Inflammatory macrophage treated with lipopolysaccharide for 4 hours (primary cell): ENCODE measurements around the gene ZNF107.
"Not testable (repeated sequence)": the region's sequence is repeated elsewhere in the genome, so short reads cannot be mapped to it uniquely, and the experiment has no call there.

Experiments
- DNase-seq: peaks from one replicate; pipeline ENCODE4 v3.0.0-alpha.2; 2020

Gene ZNF107

GRCh38 chr7:64651203-64651602 lies 14.7 kb upstream of the ZNF107 start:
- DNase-seq: no peak

- no peak for DNase-seq
Observed at GRCh38 chr7:64651632-64652165, 14.2 kb upstream of the ZNF107 start.

GRCh38 chr7:64653721-64654401 lies 12.1 kb upstream of the ZNF107 start:
- DNase-seq: no peak

GRCh38 chr7:64654796-64655548 lies 11.0 kb upstream of the ZNF107 start:
- DNase-seq: no peak

- no peak for DNase-seq
Observed at GRCh38 chr7:64655811-64656210, 10.1 kb upstream of the ZNF107 start.

GRCh38 chr7:64656489-64656888 lies 9.4 kb upstream of the ZNF107 start:
- DNase-seq: no peak

GRCh38 chr7:64662091-64662490 lies 3.8 kb upstream of the ZNF107 start:
- not testable (repeated sequence) for DNase-seq

- DNase-seq: no peak
Observed at GRCh38 chr7:64666663-64667050, 724 bp downstream of the ZNF107 start.

- DNase-seq: no peak
Observed at GRCh38 chr7:64667311-64667710, 1.4 kb downstream of the ZNF107 start.

GRCh38 chr7:64672414-64672813 lies 6.5 kb downstream of the ZNF107 start:
- DNase-seq: no peak

DNA sequence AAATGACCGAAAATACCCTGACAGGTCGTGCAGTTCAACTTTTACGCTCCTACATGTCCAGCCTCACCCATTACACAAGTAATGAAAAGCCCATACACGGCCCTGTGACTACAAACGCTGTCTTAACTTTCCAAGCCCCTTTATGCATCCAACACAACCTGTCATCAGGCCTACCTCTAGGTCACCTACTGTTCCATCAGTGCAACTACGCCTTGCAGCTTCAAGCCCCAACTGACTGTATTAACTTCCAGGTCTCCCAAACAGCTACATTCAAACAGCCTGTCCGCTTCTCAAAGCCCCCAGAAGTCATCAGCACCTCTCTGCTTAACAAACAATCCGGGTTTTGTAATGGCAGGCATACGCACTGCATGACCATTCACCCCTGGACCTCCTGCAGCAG lies 19.2 kb downstream of the ZNF107 start:
- DNase-seq: no peak

DNA sequence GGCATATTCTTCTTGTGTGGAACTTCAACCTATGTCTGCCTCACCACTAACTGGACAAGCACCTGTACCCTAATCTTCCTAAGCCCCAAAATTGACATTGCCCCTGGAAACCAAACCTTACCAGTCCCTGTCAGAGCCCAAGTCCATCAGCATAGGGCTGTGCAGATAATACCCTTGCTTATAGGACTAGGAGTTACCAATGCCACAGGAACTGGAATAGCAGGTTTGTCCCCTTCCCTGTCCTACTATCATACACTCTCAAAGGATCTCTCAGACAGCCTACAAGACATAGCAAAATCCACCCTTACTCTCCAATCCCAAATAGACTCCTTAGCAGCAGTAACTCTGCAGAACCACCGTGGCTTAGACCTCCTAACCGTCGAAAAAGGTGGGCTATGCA lies 19.8 kb downstream of the ZNF107 start:
- DNase-seq: no peak

GRCh38 chr7:64686493-64687184 lies 20.7 kb downstream of the ZNF107 start:
- peak; percentile 9 for DNase-seq

DNA sequence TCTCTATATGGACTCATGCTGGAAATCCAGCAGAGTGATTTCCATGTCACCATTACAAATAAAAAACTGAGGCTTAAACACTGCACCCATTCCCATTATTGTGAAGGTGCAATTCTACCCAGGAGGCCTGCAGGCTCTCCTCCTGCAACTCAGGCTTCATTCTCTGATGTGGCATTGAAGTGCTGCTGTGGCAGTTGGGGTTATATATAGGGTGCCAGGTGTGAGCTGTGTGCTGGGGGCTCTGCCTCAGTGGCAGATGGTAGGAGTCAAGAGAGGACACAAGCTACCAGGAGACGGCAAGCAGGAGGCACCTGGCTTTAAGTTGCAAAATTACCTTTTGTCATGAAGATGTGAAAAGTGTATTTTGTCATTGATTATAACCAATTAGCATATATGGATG lies 21.3 kb downstream of the ZNF107 start:
- no peak for DNase-seq

GRCh38 chr7:64688988-64689387 lies 23.1 kb downstream of the ZNF107 start:
- DNase-seq: no peak

DNA sequence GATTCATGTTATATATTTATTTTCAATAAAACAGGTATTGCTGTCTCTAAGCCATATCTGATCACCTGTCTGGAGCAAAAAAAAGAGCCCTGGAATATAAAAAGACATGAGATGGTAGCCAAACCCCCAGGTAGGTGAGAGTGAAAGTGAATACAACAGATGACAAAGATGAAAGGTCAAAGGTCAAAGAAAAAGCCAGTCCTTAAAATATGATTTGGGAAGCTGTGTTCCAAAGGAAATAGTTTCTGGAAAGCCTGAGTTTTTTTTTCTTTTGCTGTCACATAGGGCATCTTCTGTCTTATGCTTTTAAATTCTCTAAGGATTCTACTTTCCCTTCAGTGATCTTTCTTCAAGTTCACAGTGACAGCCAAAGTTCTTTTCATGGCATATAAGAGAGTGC lies 25.9 kb downstream of the ZNF107 start:
- no peak for DNase-seq

- DNase-seq: not testable (repeated sequence)
Observed at GRCh38 chr7:64697863-64698262, 31.9 kb downstream of the ZNF107 start.

DNA sequence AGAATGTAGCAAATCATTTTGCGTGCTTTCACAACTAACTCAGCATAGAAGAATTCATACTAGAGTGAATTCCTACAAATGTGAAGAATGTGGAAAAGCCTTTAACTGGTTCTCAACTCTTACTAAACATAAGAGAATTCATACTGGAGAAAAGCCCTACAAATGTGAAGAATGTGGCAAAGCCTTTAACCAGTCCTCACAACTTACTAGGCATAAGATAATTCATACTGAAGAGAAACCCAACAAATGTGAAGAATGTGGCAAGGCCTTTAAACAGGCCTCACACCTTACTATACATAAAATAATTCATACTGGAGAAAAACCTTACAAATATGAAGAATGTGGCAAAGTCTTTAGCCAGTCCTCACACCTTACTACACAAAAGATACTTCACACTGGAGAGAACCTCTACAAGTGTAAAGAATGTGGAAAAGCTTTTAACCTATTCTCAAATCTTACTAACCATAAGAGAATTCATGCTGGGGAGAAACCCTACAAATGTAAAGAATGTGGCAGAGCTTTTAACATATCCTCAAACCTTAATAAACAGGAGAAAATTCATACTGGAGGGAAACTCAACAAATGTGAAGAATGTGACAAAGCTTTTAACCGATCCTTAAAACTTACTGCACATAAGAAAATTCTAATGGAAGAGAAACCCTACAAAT lies 40.8 kb downstream of the ZNF107 start:
- no peak for DNase-seq

- not testable (repeated sequence) for DNase-seq
Observed at GRCh38 chr7:64717896-64718295, 52.0 kb downstream of the ZNF107 start.

GRCh38 chr7:64729089-64729848 lies 63.3 kb downstream of the ZNF107 start:
- DNase-seq: no peak

DNA sequence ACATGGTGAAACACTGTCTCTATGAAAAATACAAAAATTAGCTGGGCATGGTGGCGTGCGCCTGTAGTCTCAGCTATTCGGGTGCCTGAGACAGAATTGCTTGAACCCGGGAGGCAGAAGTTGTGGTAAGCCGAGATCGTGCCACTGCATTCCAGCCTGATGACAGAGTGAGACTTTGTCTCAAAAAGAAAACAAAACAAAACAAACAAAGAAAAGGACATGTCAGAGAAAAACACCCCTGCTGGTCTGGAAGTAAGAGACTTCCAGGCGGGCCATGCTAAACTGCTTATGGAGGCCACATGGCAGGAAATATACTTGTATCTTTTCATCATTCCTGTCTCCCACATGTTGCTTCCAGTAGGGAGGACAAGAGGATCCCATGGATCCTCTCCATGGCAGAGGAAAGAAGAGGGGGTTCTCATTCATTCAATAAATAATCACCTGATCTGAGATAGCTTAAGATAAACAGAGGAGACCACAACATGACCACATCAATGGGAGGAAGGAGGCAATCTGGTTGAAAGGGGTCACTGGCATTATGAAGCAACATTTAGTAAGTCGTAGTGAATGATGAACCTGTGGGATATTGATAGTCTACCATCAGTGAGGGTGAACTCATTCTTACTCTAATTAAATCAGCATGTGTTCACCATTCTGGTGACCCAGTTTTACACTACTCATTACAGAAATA lies 67.8 kb downstream of the ZNF107 start:
- no peak for DNase-seq

DNA sequence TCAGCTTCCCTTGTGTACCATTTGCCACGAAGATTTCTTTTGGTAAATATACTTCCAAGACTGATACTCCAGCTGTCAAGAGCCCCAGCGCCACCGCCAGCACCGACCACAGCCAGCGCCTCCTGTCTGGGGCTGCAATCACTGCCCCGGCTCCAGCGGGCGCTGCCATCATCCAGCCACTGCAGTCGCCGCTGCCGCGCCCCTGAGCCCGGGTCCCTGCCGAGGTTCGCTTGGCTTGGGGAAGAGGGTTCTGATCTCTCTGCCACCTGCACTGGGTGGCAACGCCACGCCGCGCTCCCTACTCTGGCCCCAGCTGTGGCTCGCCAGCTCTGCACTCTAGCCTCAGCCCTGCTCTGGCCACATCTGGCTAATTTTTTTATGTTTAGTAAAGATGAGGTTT lies 70.6 kb downstream of the ZNF107 start:
- DNase-seq: no peak
